Thyroid gland (tissue), 4 donors: ENCODE measurements around the gene EXOC3L1. TPM values are rescaled to one million over a fixed set of nuclear protein-coding genes. Genes with fewer than 3 reads are reported as not detected.

ENCODE experiments used
- DNase-seq, 2 donors: peaks; one replicate each; pipeline ENCODE4 v3.0.0-alpha.2; 2019
- H3K27ac ChIP-seq, 3 donors: fragments of 200-600 bp; sonication (generic); 1 replicate in 2 of 3; 2 replicates in 1 of 3; pipeline ENCODE4 v1.5.1; 2016 to 2019; ENCODE audit warnings: mild to moderate bottlenecking in 1 of 3, moderate library complexity in 1 of 3
- H3K27me3 ChIP-seq: fragments of 200-600 bp; sonication (generic); one replicate; pipeline ENCODE4 v1.5.1; 2019
- H3K36me3 ChIP-seq, 2 donors: fragments of 200-600 bp; sonication (generic); one replicate each; pipeline ENCODE4 v1.5.1; 2016 to 2019
- H3K4me1 ChIP-seq, 2 donors: fragments of 200-600 bp; sonication (generic); one replicate each; pipeline ENCODE4 v1.5.1; 2017 to 2019
- H3K4me3 ChIP-seq, 3 donors: fragments of 200-600 bp; sonication (generic); replicated peaks in 1 of 3; 1 replicate in 2 of 3; 2 replicates in 1 of 3; pipeline ENCODE4 v1.5.1; 2016; ENCODE audit warnings: mild to moderate bottlenecking in 1 of 3
- H3K9me3 ChIP-seq: fragments of 200-600 bp; sonication (generic); one replicate; pipeline ENCODE4 v1.5.1; 2017
- POLR2A ChIP-seq, 2 donors: fragments of 450-650 bp; IDR thresholded peaks; one replicate each; pipeline ENCODE4 v1.6.1; 2017; ENCODE audit warnings: antibody characterized with exemption in 2 of 2, mild to moderate bottlenecking in 2 of 2, moderate library complexity in 1 of 2
- WGBS, 2 donors: methylation state at CpG; one replicate each; pipeline ENCODE4 v1.1.5; 2017; 5-methylcytosine and 5-hydroxymethylcytosine counted together
- intact Hi-C: fragments of 100-400 bp; cut with DNase I; formaldehyde crosslinking; loops from one replicate; pipeline ENCODE4 v1.15.1; 2023
- microRNA counts, 2 donors: library from miRNA; unstranded; fragments of <30 nt; microRNA quantifications; one replicate each; lab custom pipeline; 2016 to 2017
- microRNA-seq: library from miRNA; unstranded; fragments of <30 nt; microRNA quantifications from one replicate; pipeline ENCODE4, GENCODE V29; 2016
- small RNA-seq: library from RNA; depleted of rRNA; stranded (forward); fragments of <200 nt; gene quantifications from one replicate; pipeline ENCODE3, GENCODE V24; 2016
- total RNA-seq, 4 donors: library from RNA; depleted of rRNA; stranded (reverse); fragments of >200 nt; gene quantifications; one replicate each; pipeline ENCODE4 v1.2.3, GENCODE V29; 2016
- TF ChIP-seq, protein P1 (sequence below), 6 experiments: fragments of 200-600 bp in 3 of 6; fragments of 450-650 bp in 3 of 6; sonication (generic) in 3 of 6; IDR thresholded peaks; one replicate each; pipeline ENCODE4 v1.5.1; 2016 to 2019; ENCODE audit warnings: antibody characterized with exemption in 6 of 6, mild to moderate bottlenecking in 2 of 6, inconsistent platforms in 1 of 6, moderate library complexity in 1 of 6

The EXOC3L1 gene
- total RNA-seq, 4 donors from 2014 or later: 5.9 to 8.6 (median 7.6) TPM

- Histone ChIP-seq H3K4me1 (peaks cover 7 to 21% of the 10 kb centered on the region in 2 donors), H3K27ac (no peak overlapping the region), H3K9me3 (no peaks in the 10 kb centered on the region), H3K4me3 (no peak overlapping the region), H3K27me3 (no peaks in the 10 kb centered on the region), H3K36me3 (peaks cover 42 to 44% of the 10 kb centered on the region in 2 donors)
- intact Hi-C loops: no loop called here
- no peak for DNase-seq
- TF ChIP-seq, protein P1, sequence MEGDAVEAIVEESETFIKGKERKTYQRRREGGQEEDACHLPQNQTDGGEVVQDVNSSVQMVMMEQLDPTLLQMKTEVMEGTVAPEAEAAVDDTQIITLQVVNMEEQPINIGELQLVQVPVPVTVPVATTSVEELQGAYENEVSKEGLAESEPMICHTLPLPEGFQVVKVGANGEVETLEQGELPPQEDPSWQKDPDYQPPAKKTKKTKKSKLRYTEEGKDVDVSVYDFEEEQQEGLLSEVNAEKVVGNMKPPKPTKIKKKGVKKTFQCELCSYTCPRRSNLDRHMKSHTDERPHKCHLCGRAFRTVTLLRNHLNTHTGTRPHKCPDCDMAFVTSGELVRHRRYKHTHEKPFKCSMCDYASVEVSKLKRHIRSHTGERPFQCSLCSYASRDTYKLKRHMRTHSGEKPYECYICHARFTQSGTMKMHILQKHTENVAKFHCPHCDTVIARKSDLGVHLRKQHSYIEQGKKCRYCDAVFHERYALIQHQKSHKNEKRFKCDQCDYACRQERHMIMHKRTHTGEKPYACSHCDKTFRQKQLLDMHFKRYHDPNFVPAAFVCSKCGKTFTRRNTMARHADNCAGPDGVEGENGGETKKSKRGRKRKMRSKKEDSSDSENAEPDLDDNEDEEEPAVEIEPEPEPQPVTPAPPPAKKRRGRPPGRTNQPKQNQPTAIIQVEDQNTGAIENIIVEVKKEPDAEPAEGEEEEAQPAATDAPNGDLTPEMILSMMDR (IDR thresholded peaks at IDR 0.05): no peak
- no peak for TF ChIP-seq POLR2A (IDR thresholded peaks at IDR 0.05)
- 72 to 80% methylated on average over 2 of the region's 2 CpGs for WGBS, 2 donors
These were observed 44.2 kb downstream of the EXOC3L1 start for GRCh38 chr16:67145746-67146145.

GRCh38 chr16:67144943-67145342 is 45.0 kb downstream of the EXOC3L1 start:
- H3K36me3 ChIP-seq: peaks cover 47 to 51% of the 10 kb centered on the region in 2 donors
- no peak overlapping the region for H3K4me3 ChIP-seq
- 96 to 100% methylated on average over 2 of the region's 2 CpGs for WGBS, 2 donors
- H3K9me3 ChIP-seq: no peaks in the 10 kb centered on the region
- intact Hi-C loops: no loop called here
- TF ChIP-seq POLR2A (IDR thresholded peaks at IDR 0.05): no peak
- TF ChIP-seq, protein P1 (IDR thresholded peaks at IDR 0.05): no peak
- H3K4me1 ChIP-seq: peaks cover 7 to 16% of the 10 kb centered on the region in 2 donors
- no peak for DNase-seq
- no peak overlapping the region for H3K27ac ChIP-seq
- no peaks in the 10 kb centered on the region for H3K27me3 ChIP-seq

- intact Hi-C loops: no loop called here
- TF ChIP-seq POLR2A (IDR thresholded peaks at IDR 0.05): no peak
- TF ChIP-seq, protein P1 (IDR thresholded peaks at IDR 0.05): no peak
- H3K27ac ChIP-seq: no peak overlapping the region
- peaks cover 51 to 54% of the 10 kb centered on the region in 2 donors for H3K36me3 ChIP-seq
- DNase-seq: no peak
- H3K9me3 ChIP-seq: no peaks in the 10 kb centered on the region
- H3K4me3 ChIP-seq: no peak overlapping the region
- H3K4me1 ChIP-seq: peaks cover 2 to 7% of the 10 kb centered on the region in 2 donors
- H3K27me3 ChIP-seq: no peaks in the 10 kb centered on the region
- WGBS, 2 donors: 94 to 95% methylated on average over 4 to 7 of the region's 9 CpGs
These were observed 47.6 kb downstream of the EXOC3L1 start for GRCh38 chr16:67142342-67142741.

GRCh38 chr16:67141391-67141790 is 48.5 kb downstream of the EXOC3L1 start:
- Histone ChIP-seq H3K4me1 (no peaks in the 10 kb centered on the region), H3K36me3 (peaks cover 51 to 56% of the 10 kb centered on the region in 2 donors), H3K4me3 (no peak overlapping the region), H3K9me3 (no peaks in the 10 kb centered on the region), H3K27ac (no peak overlapping the region), H3K27me3 (no peaks in the 10 kb centered on the region)
- intact Hi-C loops: no loop called here
- 92 to 100% methylated on average over 2 to 5 of the region's 13 CpGs for WGBS, 2 donors
- DNase-seq: no peak
- TF ChIP-seq, protein P1 (IDR thresholded peaks at IDR 0.05): no peak
- no peak for TF ChIP-seq POLR2A (IDR thresholded peaks at IDR 0.05)

DNA sequence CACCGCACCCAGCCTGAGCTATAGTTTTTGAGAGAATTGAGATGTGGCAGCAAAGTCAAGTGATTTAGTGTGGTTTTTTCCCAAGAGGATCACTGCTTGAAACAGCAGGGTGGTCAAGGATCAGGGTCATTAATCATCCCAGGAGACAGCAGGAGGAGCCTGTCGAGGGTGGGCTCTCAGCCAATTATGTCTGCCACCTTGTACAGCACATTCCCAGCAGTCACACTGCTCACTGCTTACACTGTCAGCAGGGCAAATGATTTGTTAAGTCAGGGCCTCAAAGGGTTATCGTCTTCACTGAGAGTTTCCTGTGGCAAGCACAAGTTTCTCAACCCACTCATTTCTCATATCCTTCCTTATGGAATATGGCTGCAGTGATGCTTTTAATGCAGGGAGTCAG is 52.3 kb downstream of the EXOC3L1 start:
- WGBS, 2 donors: 53 to 63% methylated on average over 3 of the region's 3 CpGs
- Histone ChIP-seq H3K27me3 (no peaks in the 10 kb centered on the region), H3K27ac (no peak overlapping the region), H3K36me3 (peaks cover 47 to 62% of the 10 kb centered on the region in 2 donors), H3K9me3 (no peaks in the 10 kb centered on the region), H3K4me1 (no peaks in the 10 kb centered on the region), H3K4me3 (no peak overlapping the region)
- intact Hi-C loops: no loop called here
- DNase-seq: no peak
- TF ChIP-seq, protein P1 (IDR thresholded peaks at IDR 0.05): no peak
- TF ChIP-seq POLR2A (IDR thresholded peaks at IDR 0.05): no peak

MicroRNA genes within 50 kb of the gene (microRNA counts, 767-probe panel; counts per million panel counts)
- microRNA hsa-miR-328 (lab: Ali Mortazavi, UCI): 0 counts per million in 2 donors

Small RNAs within 50 kb of the gene (microRNA-seq; reads per million reads assigned to microRNA genes)
- gene MIR328: 365 reads per million, percentile 67 among the genes with 10 or more reads in this experiment

Small RNAs within 50 kb of the gene (small RNA-seq; reads per million reads assigned to genes)
- gene MIR328: 6.6 reads per million, percentile 89 among the genes with 10 or more reads in this experiment

Other genes starting within 250 kb of the EXOC3L1 start
- 1 to 10 TPM in 1 of 4 donors, under 1 TPM in 2, not detected in 1; 0.13 to 1.3 (median 0.22) TPM for gene CES3, start 228.9 kb downstream of the EXOC3L1 start, total RNA-seq
- gene CES4A, start 201.5 kb downstream of the EXOC3L1 start, total RNA-seq: 10 to 100 TPM; 10.9 to 15.7 (median 12.8) TPM
- gene CBFB, start 161.0 kb downstream of the EXOC3L1 start, total RNA-seq: 10 to 100 TPM; 31.0 to 60.0 (median 41.5) TPM
- gene PHAF1, start 80.2 kb downstream of the EXOC3L1 start, total RNA-seq: 10 to 100 TPM; 11.4 to 18.9 (median 17.5) TPM
- gene B3GNT9, start 39.1 kb downstream of the EXOC3L1 start, total RNA-seq: 100 to 1,000 TPM in 1 of 4 donors, 10 to 100 TPM in 3; 52.0 to 103 (median 85.7) TPM
- gene TRADD, start 30.2 kb downstream of the EXOC3L1 start, total RNA-seq: 10 to 100 TPM; 27.0 to 42.2 (median 37.0) TPM
- 10 to 100 TPM; 26.3 to 41.9 (median 35.6) TPM for gene FBXL8, start 30.2 kb downstream of the EXOC3L1 start, total RNA-seq
- gene HSF4, start 25.4 kb downstream of the EXOC3L1 start, total RNA-seq: 10 to 100 TPM; 17.3 to 52.5 (median 36.6) TPM
- gene NOL3, start 19.6 kb downstream of the EXOC3L1 start, total RNA-seq: 10 to 100 TPM; 38.3 to 97.0 (median 63.5) TPM
- 10 to 100 TPM; 20.3 to 50.0 (median 32.4) TPM for gene MATCAP1, start 6.2 kb downstream of the EXOC3L1 start, total RNA-seq
- 100 to 1,000 TPM in 1 of 4 donors, 10 to 100 TPM in 3; 77.6 to 117 (median 89.1) TPM for gene E2F4, start 2.0 kb upstream of the EXOC3L1 start, total RNA-seq
- gene ELMO3, start 9.0 kb upstream of the EXOC3L1 start, total RNA-seq: 10 to 100 TPM; 26.0 to 37.8 (median 30.0) TPM
- 10 to 100 TPM; 53.2 to 69.0 (median 58.3) TPM for gene TMEM208, start 37.0 kb upstream of the EXOC3L1 start, total RNA-seq
- 10 to 100 TPM; 17.9 to 26.4 (median 24.3) TPM for gene FHOD1, start 57.3 kb upstream of the EXOC3L1 start, total RNA-seq
- gene SLC9A5, start 58.8 kb upstream of the EXOC3L1 start, total RNA-seq: 1 to 10 TPM in 2 of 4 donors, under 1 TPM in 2; 0.56 to 3.0 (median 1.1) TPM
- gene PLEKHG4, start 89.4 kb upstream of the EXOC3L1 start, total RNA-seq: 10 to 100 TPM in 2 of 4 donors, 1 to 10 TPM in 2; 8.2 to 11.7 (median 9.5) TPM
- gene KCTD19, start 136.6 kb upstream of the EXOC3L1 start, total RNA-seq: 1 to 10 TPM in 1 of 4 donors, not detected in 3; 2.6 TPM
- under 1 TPM in 1 of 4 donors, not detected in 3; 0.22 TPM for gene LRRC36, start 136.7 kb upstream of the EXOC3L1 start, total RNA-seq
- 1 to 10 TPM in 2 of 4 donors, under 1 TPM in 2; 0.54 to 2.3 (median 1.5) TPM for gene TPPP3, start 203.4 kb upstream of the EXOC3L1 start, total RNA-seq
- 10 to 100 TPM; 33.3 to 63.8 (median 50.9) TPM for gene ZDHHC1, start 226.3 kb upstream of the EXOC3L1 start, total RNA-seq
- gene HSD11B2, start 241.0 kb upstream of the EXOC3L1 start, total RNA-seq: 10 to 100 TPM in 2 of 4 donors, 1 to 10 TPM in 2; 4.6 to 11.9 (median 9.0) TPM